Lower leg skin (tissue), 4 donors: ENCODE results near the gene SPNS2. TPM values are rescaled to one million over a fixed set of nuclear protein-coding genes. Genes with fewer than 3 reads are reported as not detected.

Experiments
- DNase-seq, 2 donors: peaks; one replicate each; pipeline ENCODE4 v3.0.0-alpha.2; 2019; ENCODE audit warnings: low spot score in 2 of 2
- H3K4me3 ChIP-seq: fragments of 200-600 bp; sonication (generic); 2 replicates; pipeline ENCODE4 v1.5.1; 2017; ENCODE audit warnings: mild to moderate bottlenecking, low read depth; ENCODE audit not compliant: poor library complexity, severe bottlenecking
- CTCF ChIP-seq, 3 donors: fragments of 450-650 bp; IDR thresholded peaks; one replicate each; pipeline ENCODE4 v1.5.1; 2016; ENCODE audit warnings: antibody characterized with exemption in 3 of 3, mild to moderate bottlenecking in 3 of 3, moderate library complexity in 2 of 3
- POLR2A ChIP-seq, 2 donors: fragments of 450-650 bp; IDR thresholded peaks; one replicate each; pipeline ENCODE4 v1.6.1; 2016 to 2017; ENCODE audit warnings: antibody characterized with exemption in 2 of 2, mild to moderate bottlenecking in 1 of 2, moderate library complexity in 1 of 2
- WGBS, 2 donors: methylation state at CpG; one replicate each; pipeline ENCODE4 v1.1.5; 2018; 5-methylcytosine and 5-hydroxymethylcytosine counted together
- intact Hi-C: fragments of 100-400 bp; cut with DNase I; formaldehyde crosslinking; loops from one replicate; pipeline ENCODE4 v1.15.0; 2023; ENCODE audit warnings: low total_unique reads
- total RNA-seq, 4 donors: library from RNA; depleted of rRNA; stranded (reverse); fragments of >200 nt; gene quantifications; one replicate each; pipeline ENCODE4 v1.1.0, GENCODE V29; 2016

SPNS2 gene
- 100 to 1,000 TPM in 1 of 4 donors, 10 to 100 TPM in 3; 74.9 to 132 (median 87.5) TPM for total RNA-seq

- TF ChIP-seq CTCF (IDR thresholded peaks at IDR 0.05): no peak
- TF ChIP-seq POLR2A (IDR thresholded peaks at IDR 0.05): no peak
- WGBS, 2 donors: 0% methylated on average over 4 to 11 of the region's 117 CpGs
- no peak for DNase-seq
- intact Hi-C loops: no loop called here
- H3K4me3 ChIP-seq: peak within 1 kb of the TSS; percentile 2
Observed at GRCh38 chr17:4498461-4499397, at the start of gene SPNS2. Gene SPNS2 (plus strand): TSS chr17:4498881. CDS start chr17:4499048, 167 bp downstream.

DNA sequence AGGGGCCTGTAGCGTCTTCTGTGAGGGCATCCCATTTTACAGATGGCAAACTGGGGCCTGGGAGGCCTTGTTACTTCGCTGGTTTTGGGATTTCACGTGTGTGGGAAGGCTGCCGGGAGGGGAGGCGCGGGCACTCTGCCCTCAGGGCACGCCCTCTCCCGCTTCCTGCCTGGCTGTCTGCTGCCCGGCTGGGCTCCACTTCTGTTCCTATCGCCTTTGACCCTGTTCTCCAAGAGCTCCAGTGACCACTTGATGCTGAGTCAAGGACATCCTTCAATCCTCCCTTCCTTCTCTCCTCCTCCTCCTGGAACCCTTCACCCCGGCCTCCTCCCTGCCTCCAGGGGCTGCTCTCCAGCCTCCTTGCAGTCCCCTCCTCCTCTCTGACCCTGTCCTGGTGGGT lies 48.9 kb upstream of the SPNS2 start:
- TF ChIP-seq CTCF (IDR thresholded peaks at IDR 0.05) (no peak), POLR2A (IDR thresholded peaks at IDR 0.05) (no peak)
- H3K4me3 ChIP-seq: no peak overlapping the region
- DNase-seq: no peak
- intact Hi-C loops: no loop called here
- 33 to 46% methylated on average over 11 of the region's 11 CpGs for WGBS, 2 donors

DNA sequence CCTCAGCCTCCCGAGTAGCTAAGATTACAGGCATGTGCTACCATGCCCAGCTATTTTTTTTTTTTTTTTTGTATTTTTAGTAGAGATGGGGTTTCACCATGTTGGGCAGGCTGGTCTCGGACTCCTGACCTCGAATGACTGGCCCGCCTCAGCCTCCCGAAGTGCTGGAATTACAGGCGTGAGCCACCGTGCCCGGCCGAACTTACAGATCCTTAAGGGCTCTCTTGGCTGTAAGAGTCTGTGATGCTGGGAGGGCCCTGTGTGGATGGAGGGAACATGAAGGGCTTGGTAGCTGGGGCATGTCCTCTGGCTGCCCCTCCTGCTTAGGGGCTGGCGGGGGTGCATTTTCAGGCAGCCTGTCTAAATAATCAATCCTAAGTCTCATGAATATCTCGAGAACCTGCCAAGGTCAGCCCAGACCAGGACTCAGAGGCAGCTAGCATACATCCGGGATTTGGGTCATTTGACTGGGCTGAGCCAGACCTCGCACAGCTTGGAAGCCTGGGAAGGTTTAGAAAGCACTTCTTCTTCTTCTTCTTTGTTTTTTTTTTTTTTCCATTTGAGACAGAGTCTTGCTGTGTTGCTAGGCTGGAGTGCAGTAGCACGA lies 47.9 kb upstream of the SPNS2 start:
- no peak for DNase-seq
- intact Hi-C loops: no loop called here
- no peak for TF ChIP-seq POLR2A (IDR thresholded peaks at IDR 0.05)
- TF ChIP-seq CTCF (IDR thresholded peaks at IDR 0.05): no peak
- WGBS, 2 donors: 81 to 91% methylated on average over 14 of the region's 14 CpGs
- H3K4me3 ChIP-seq: no peak overlapping the region

GRCh38 chr17:4453812-4454591 lies 44.7 kb upstream of the SPNS2 start:
- WGBS, 2 donors: 82 to 83% methylated on average over 9 of the region's 9 CpGs
- H3K4me3 ChIP-seq: no peak overlapping the region
- intact Hi-C loops: no loop called here
- TF ChIP-seq POLR2A (IDR thresholded peaks at IDR 0.05): no peak
- no peak for DNase-seq

GRCh38 chr17:4460661-4461060 lies 38.0 kb upstream of the SPNS2 start:
- DNase-seq: no peak
- intact Hi-C loops: no loop called here
- TF ChIP-seq POLR2A (IDR thresholded peaks at IDR 0.05) (no peak), CTCF (IDR thresholded peaks at IDR 0.05) (no peak)
- no peak overlapping the region for H3K4me3 ChIP-seq
- 73 to 79% methylated on average over 5 of the region's 5 CpGs for WGBS, 2 donors
